Measurements from ENCODE around the gene HMGB4. TPM values are rescaled to one million over a fixed set of nuclear protein-coding genes. Genes with fewer than 3 reads are reported as not detected.

Gene HMGB4
- total RNA-seq, 2 experiments from 2014 or later = not detected

- no peak overlapping the region for H3K4me3 Mint-ChIP-seq
- DNase-seq = no peak
- no peaks in the 10 kb centered on the region for H3K36me3 Mint-ChIP-seq
- no peak overlapping the region for H3K27ac Mint-ChIP-seq
- no peaks in the 10 kb centered on the region for H3K9me3 Mint-ChIP-seq
- peaks cover 5% of the 10 kb centered on the region for H3K4me1 Mint-ChIP-seq
- H3K27me3 Mint-ChIP-seq = peaks cover 42% of the 10 kb centered on the region
Observed at GRCh38 chr1:33864460-33865389, 846 bp downstream of the HMGB4 start.

GRCh38 chr1:33866281-33866680, 2.4 kb downstream of the HMGB4 start:
- no peak overlapping the region for H3K4me3 Mint-ChIP-seq
- DNase-seq = no peak
- H3K9me3 Mint-ChIP-seq = no peaks in the 10 kb centered on the region
- H3K27ac Mint-ChIP-seq = no peak overlapping the region
- peaks cover 53% of the 10 kb centered on the region for H3K27me3 Mint-ChIP-seq
- H3K36me3 Mint-ChIP-seq = no peaks in the 10 kb centered on the region
- peaks cover 5% of the 10 kb centered on the region for H3K4me1 Mint-ChIP-seq

DNA sequence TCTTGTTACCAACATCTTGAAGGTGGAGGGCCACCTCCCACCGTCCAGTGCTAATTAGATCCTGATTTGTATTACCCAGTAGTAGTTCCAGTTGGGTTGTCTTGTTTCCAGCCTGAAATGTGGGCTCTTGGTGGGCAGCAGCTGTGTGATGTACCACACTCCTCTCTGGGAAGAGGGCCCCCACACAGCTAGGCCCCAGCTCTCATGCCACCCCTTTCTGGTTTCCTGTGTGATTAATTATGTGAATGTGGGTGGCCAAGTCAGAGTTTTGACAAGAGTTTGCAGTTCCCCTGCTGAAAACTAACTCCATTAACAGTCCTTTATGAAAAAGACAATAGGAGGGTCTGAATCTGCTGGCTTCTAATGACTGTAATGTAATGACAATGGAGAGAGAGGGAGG, 3.8 kb downstream of the HMGB4 start:
- H3K4me3 Mint-ChIP-seq = no peak overlapping the region
- H3K4me1 Mint-ChIP-seq = peaks cover 13% of the 10 kb centered on the region
- H3K27ac Mint-ChIP-seq = peak overlapping the region; percentile 9
- peaks cover 45% of the 10 kb centered on the region for H3K27me3 Mint-ChIP-seq
- no peaks in the 10 kb centered on the region for H3K36me3 Mint-ChIP-seq
- no peaks in the 10 kb centered on the region for H3K9me3 Mint-ChIP-seq
- no peak for DNase-seq

- H3K36me3 Mint-ChIP-seq = no peaks in the 10 kb centered on the region
- no peak overlapping the region for H3K4me3 Mint-ChIP-seq
- H3K4me1 Mint-ChIP-seq = peaks cover 18% of the 10 kb centered on the region
- H3K27me3 Mint-ChIP-seq = peaks cover 46% of the 10 kb centered on the region
- H3K9me3 Mint-ChIP-seq = peaks cover 3% of the 10 kb centered on the region
- no peak overlapping the region for H3K27ac Mint-ChIP-seq
- peak; percentile 12 for DNase-seq
Observed at GRCh38 chr1:33872275-33872674, 8.4 kb downstream of the HMGB4 start.

- H3K9me3 Mint-ChIP-seq = peaks cover 3% of the 10 kb centered on the region
- no peak for DNase-seq
- H3K4me1 Mint-ChIP-seq = peaks cover 15% of the 10 kb centered on the region
- H3K4me3 Mint-ChIP-seq = no peak overlapping the region
- H3K27me3 Mint-ChIP-seq = peaks cover 46% of the 10 kb centered on the region
- H3K36me3 Mint-ChIP-seq = no peaks in the 10 kb centered on the region
- no peak overlapping the region for H3K27ac Mint-ChIP-seq
Observed at GRCh38 chr1:33872683-33873082, 8.8 kb downstream of the HMGB4 start.

DNA sequence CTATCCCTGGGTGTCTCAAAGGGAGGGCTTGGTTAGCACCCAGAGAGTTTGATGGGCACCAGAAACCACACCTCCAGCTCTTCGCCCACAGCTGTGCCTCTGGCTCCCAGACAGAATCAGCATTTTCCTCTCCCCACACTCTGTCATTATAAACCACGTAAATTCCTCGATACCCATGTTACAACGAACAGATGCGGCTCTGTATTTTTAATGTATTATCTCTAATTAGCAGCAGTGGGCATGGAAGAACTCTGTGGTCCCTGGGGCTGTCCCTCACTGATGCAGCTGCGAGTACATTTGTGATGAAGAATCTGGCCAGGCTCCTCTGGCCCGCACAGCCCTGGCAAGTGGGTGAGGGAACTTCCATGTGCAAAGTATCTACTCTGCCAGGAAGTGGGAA, 10.8 kb downstream of the HMGB4 start:
- Mint-ChIP-seq H3K27me3 (peaks cover 43% of the 10 kb centered on the region), H3K27ac (no peak overlapping the region), H3K4me3 (no peak overlapping the region), H3K9me3 (peaks cover 3% of the 10 kb centered on the region), H3K36me3 (no peaks in the 10 kb centered on the region), H3K4me1 (peaks cover 13% of the 10 kb centered on the region)
- DNase-seq = no peak

- DNase-seq = no peak
- peaks cover 13% of the 10 kb centered on the region for H3K4me1 Mint-ChIP-seq
- H3K36me3 Mint-ChIP-seq = no peaks in the 10 kb centered on the region
- H3K27me3 Mint-ChIP-seq = peaks cover 40% of the 10 kb centered on the region
- H3K27ac Mint-ChIP-seq = no peak overlapping the region
- H3K4me3 Mint-ChIP-seq = no peak overlapping the region
- peaks cover 3% of the 10 kb centered on the region for H3K9me3 Mint-ChIP-seq
Observed at GRCh38 chr1:33875862-33876261, 12.0 kb downstream of the HMGB4 start.

DNA sequence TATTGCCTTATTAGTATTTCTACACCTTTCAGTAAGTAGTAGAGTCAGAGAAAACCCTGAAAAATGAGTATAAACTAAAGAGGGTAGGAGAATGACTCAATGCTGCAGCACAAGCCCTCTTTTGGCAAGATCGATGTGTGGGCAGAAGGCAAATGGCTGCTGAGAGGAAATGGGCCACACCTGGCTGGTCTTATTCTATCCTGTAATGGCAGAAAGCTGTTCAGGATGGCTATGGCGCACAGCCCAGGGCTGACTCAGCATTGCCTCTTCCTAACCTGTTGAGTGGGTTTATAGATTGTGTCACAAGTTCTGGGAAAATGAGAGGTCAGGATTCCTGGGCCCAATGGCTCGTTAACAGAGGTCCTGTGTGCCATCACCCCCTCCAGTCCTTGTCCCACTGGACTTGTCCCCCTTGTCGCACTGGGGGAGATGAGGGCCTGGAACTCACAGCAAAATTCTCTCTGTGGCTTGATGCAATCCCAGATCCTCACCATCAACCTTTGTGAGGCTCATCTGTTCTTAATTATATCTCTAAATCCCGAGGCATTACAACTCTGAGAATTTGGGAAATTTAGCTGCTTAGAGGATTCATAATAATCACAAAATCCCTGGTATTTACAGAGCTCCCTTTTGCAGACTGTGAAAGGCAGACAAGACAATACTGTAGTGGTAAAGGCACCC, 13.2 kb downstream of the HMGB4 start:
- H3K27ac Mint-ChIP-seq = no peak overlapping the region
- peaks cover 42% of the 10 kb centered on the region for H3K27me3 Mint-ChIP-seq
- H3K9me3 Mint-ChIP-seq = peaks cover 3% of the 10 kb centered on the region
- H3K4me1 Mint-ChIP-seq = peaks cover 8% of the 10 kb centered on the region
- DNase-seq = no peak
- H3K36me3 Mint-ChIP-seq = no peaks in the 10 kb centered on the region
- no peak overlapping the region for H3K4me3 Mint-ChIP-seq

- no peaks in the 10 kb centered on the region for H3K36me3 Mint-ChIP-seq
- H3K9me3 Mint-ChIP-seq = no peaks in the 10 kb centered on the region
- DNase-seq = no peak
- H3K27ac Mint-ChIP-seq = no peak overlapping the region
- peaks cover 44% of the 10 kb centered on the region for H3K27me3 Mint-ChIP-seq
- H3K4me3 Mint-ChIP-seq = no peak overlapping the region
- no peaks in the 10 kb centered on the region for H3K4me1 Mint-ChIP-seq
Observed at GRCh38 chr1:33878392-33878791, 14.5 kb downstream of the HMGB4 start.

GRCh38 chr1:33880305-33880704, 16.4 kb downstream of the HMGB4 start:
- H3K4me1 Mint-ChIP-seq = no peaks in the 10 kb centered on the region
- no peak overlapping the region for H3K27ac Mint-ChIP-seq
- no peak overlapping the region for H3K4me3 Mint-ChIP-seq
- no peaks in the 10 kb centered on the region for H3K9me3 Mint-ChIP-seq
- peaks cover 44% of the 10 kb centered on the region for H3K27me3 Mint-ChIP-seq
- no peak for DNase-seq
- no peaks in the 10 kb centered on the region for H3K36me3 Mint-ChIP-seq

DNA sequence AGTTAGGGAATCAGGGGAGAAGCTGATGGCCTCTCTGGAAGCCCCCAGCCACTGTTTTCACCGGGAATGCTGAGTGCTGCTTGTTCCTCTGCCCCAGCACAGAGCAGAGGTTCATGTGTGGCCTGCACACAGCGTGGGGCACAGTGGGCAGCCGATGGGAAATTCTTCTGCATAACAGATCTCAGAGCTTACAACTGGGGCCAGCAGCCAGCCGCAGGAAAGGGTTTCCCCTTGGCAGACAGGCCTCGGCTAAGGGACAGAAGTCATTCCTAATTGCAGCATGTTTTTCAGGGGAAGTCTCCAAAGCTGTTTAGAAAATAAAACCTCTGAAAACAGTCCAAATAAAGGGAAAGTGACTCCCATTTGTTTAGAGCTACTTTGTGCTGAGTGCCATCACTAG, 22.6 kb downstream of the HMGB4 start:
- no peaks in the 10 kb centered on the region for H3K36me3 Mint-ChIP-seq
- H3K9me3 Mint-ChIP-seq = no peaks in the 10 kb centered on the region
- H3K4me1 Mint-ChIP-seq = no peaks in the 10 kb centered on the region
- no peak overlapping the region for H3K27ac Mint-ChIP-seq
- no peak for DNase-seq
- H3K27me3 Mint-ChIP-seq = peaks cover 19% of the 10 kb centered on the region
- H3K4me3 Mint-ChIP-seq = no peak overlapping the region

- H3K4me1 Mint-ChIP-seq = no peaks in the 10 kb centered on the region
- peaks cover 12% of the 10 kb centered on the region for H3K27me3 Mint-ChIP-seq
- no peaks in the 10 kb centered on the region for H3K9me3 Mint-ChIP-seq
- no peaks in the 10 kb centered on the region for H3K36me3 Mint-ChIP-seq
- no peak for DNase-seq
- no peak overlapping the region for H3K4me3 Mint-ChIP-seq
- no peak overlapping the region for H3K27ac Mint-ChIP-seq
Observed at GRCh38 chr1:33893147-33893830, 29.4 kb downstream of the HMGB4 start.

GRCh38 chr1:33895396-33895795, 31.5 kb downstream of the HMGB4 start:
- Mint-ChIP-seq H3K27ac (no peak overlapping the region), H3K9me3 (no peaks in the 10 kb centered on the region), H3K4me3 (no peak overlapping the region), H3K36me3 (no peaks in the 10 kb centered on the region), H3K4me1 (no peaks in the 10 kb centered on the region), H3K27me3 (peaks cover 12% of the 10 kb centered on the region)
- no peak for DNase-seq

GRCh38 chr1:33895976-33896375, 32.1 kb downstream of the HMGB4 start:
- Mint-ChIP-seq H3K36me3 (no peaks in the 10 kb centered on the region), H3K27me3 (peaks cover 12% of the 10 kb centered on the region)

GRCh38 chr1:33897092-33897725, 33.3 kb downstream of the HMGB4 start:
- H3K27ac Mint-ChIP-seq = no peak overlapping the region
- peaks cover 14% of the 10 kb centered on the region for H3K27me3 Mint-ChIP-seq
- H3K4me1 Mint-ChIP-seq = no peaks in the 10 kb centered on the region
- DNase-seq = no peak
- H3K4me3 Mint-ChIP-seq = no peak overlapping the region
- no peaks in the 10 kb centered on the region for H3K9me3 Mint-ChIP-seq
- no peaks in the 10 kb centered on the region for H3K36me3 Mint-ChIP-seq

More at GRCh38 chr1:33895976-33896375, 32.1 kb downstream of the HMGB4 start:
- H3K27ac Mint-ChIP-seq = no peak overlapping the region
- DNase-seq = no peak
- no peak overlapping the region for H3K4me3 Mint-ChIP-seq
- no peaks in the 10 kb centered on the region for H3K9me3 Mint-ChIP-seq
- H3K4me1 Mint-ChIP-seq = no peaks in the 10 kb centered on the region

All from activated naive CD8-positive, alpha-beta T cell treated with anti-CD3 and anti-CD28 coated beads for 36 hours (primary cell).